ENCODE measurements around the gene FKBP2. TPM values are rescaled to one million over a fixed set of nuclear protein-coding genes. Genes with fewer than 3 reads are reported as not detected.

The FKBP2 gene
- polyA plus RNA-seq, 1 donor (not counting 4 experiments of a cell fraction or from before 2014, with no cell fraction given), result 40.3 TPM

- FAIRE-seq (no peak), DNase-seq (ENCODE audit: low read depth, low spot score) (no peak)
- Histone ChIP-seq H3K4me2 (ENCODE audit: control insufficient read depth, extremely low read depth, insufficient read depth, low read depth, low read length) (no peak overlapping the region), H3K27me3 (ENCODE audit: control insufficient read depth, extremely low read depth, insufficient read depth, low read length) (no peaks in the 10 kb centered on the region), H3K4me1 (ENCODE audit: control insufficient read depth, extremely low read depth, insufficient read depth, low read length) (peaks cover 20% of the 10 kb centered on the region), H3K9me3 (ENCODE audit: control insufficient read depth, low read depth, low read length) (no peaks in the 10 kb centered on the region), H3K9ac (ENCODE audit: control insufficient read depth, extremely low read depth, insufficient read depth, low read length) (no peak overlapping the region), H4K20me1 (ENCODE audit: control insufficient read depth, extremely low read depth, insufficient read depth, low read length) (peaks cover 8% of the 10 kb centered on the region), H3K4me3 (ENCODE audit: control insufficient read depth in 2 of 3, extremely low read depth in 1 of 3, insufficient read depth in 2 of 3, low read depth in 1 of 3, low read length in 3 of 3) (no peak overlapping the region), H3K9me1 (ENCODE audit: control insufficient read depth, extremely low read depth, insufficient read depth, low read length) (peaks cover 2% of the 10 kb centered on the region), H2AFZ (ENCODE audit: control insufficient read depth, low read length) (no peak overlapping the region), H3K79me2 (ENCODE audit: control insufficient read depth, insufficient read depth, low read length) (peaks cover 48% of the 10 kb centered on the region), H3K36me3 (ENCODE audit: control insufficient read depth in 2 of 2, extremely low read depth in 1 of 2, insufficient read depth in 2 of 2, low read length in 2 of 2) (peaks cover 33 to 49% of the 10 kb centered on the region in 2 experiments), H3K27ac (ENCODE audit: control insufficient read depth, insufficient read depth, low read length) (no peak overlapping the region)
- dilution Hi-C loops (cut with MboI; ENCODE audit: extremely low pct_ligation_motif_present, low sequenced_read_pairs), result no loop called here
- TF ChIP-seq CTCF (optimal IDR thresholded peaks at IDR 0.05 in 1 of 3, IDR thresholded peaks at IDR 0.05 in 1 of 3, conservative IDR thresholded peaks at IDR 0.05 in 1 of 3; ENCODE audit: extremely low read depth in 1 of 3, insufficient read depth in 2 of 3, low read length in 3 of 3) (no peak), EZH2 (IDR thresholded peaks at IDR 0.05; ENCODE audit: low read length) (no peak)
Observed at GRCh38 chr11:64255135-64256128, 14.5 kb downstream of the FKBP2 start.

GRCh38 chr11:64256300-64256699 is 15.4 kb downstream of the FKBP2 start:
- TF ChIP-seq EZH2 (IDR thresholded peaks at IDR 0.05; ENCODE audit: low read length) (no peak), CTCF (optimal IDR thresholded peaks at IDR 0.05 in 1 of 3, IDR thresholded peaks at IDR 0.05 in 1 of 3, conservative IDR thresholded peaks at IDR 0.05 in 1 of 3; ENCODE audit: extremely low read depth in 1 of 3, insufficient read depth in 2 of 3, low read length in 3 of 3) (no peak)
- peaks cover 17% of the 10 kb centered on the region for H3K4me1 ChIP-seq (ENCODE audit: control insufficient read depth, extremely low read depth, insufficient read depth, low read length)
- peaks cover 2% of the 10 kb centered on the region for H3K9me1 ChIP-seq (ENCODE audit: control insufficient read depth, extremely low read depth, insufficient read depth, low read length)
- DNase-seq (ENCODE audit: low read depth, low spot score) (no peak), FAIRE-seq (no peak)
- H3K4me3 ChIP-seq (ENCODE audit: control insufficient read depth in 2 of 3, extremely low read depth in 1 of 3, insufficient read depth in 2 of 3, low read depth in 1 of 3, low read length in 3 of 3), result no peak overlapping the region
- no peak overlapping the region for H3K27ac ChIP-seq (ENCODE audit: control insufficient read depth, insufficient read depth, low read length)
- H3K9ac ChIP-seq (ENCODE audit: control insufficient read depth, extremely low read depth, insufficient read depth, low read length), result no peak overlapping the region
- peaks cover 34 to 52% of the 10 kb centered on the region in 2 experiments for H3K36me3 ChIP-seq (ENCODE audit: control insufficient read depth in 2 of 2, extremely low read depth in 1 of 2, insufficient read depth in 2 of 2, low read length in 2 of 2)
- H3K4me2 ChIP-seq (ENCODE audit: control insufficient read depth, extremely low read depth, insufficient read depth, low read depth, low read length), result no peak overlapping the region
- H3K79me2 ChIP-seq (ENCODE audit: control insufficient read depth, insufficient read depth, low read length), result peaks cover 48% of the 10 kb centered on the region
- dilution Hi-C loops (cut with MboI; ENCODE audit: extremely low pct_ligation_motif_present, low sequenced_read_pairs), result no loop called here
- H4K20me1 ChIP-seq (ENCODE audit: control insufficient read depth, extremely low read depth, insufficient read depth, low read length), result peaks cover 8% of the 10 kb centered on the region
- no peaks in the 10 kb centered on the region for H3K27me3 ChIP-seq (ENCODE audit: control insufficient read depth, extremely low read depth, insufficient read depth, low read length)
- no peaks in the 10 kb centered on the region for H3K9me3 ChIP-seq (ENCODE audit: control insufficient read depth, low read depth, low read length)
- H2AFZ ChIP-seq (ENCODE audit: control insufficient read depth, low read length), result no peak overlapping the region

Data from keratinocyte (primary cell).